HepG2 (cell line): Measurements from ENCODE around the gene MAMLD1. TPM values are rescaled to one million over a fixed set of nuclear protein-coding genes. Genes with fewer than 3 reads are reported as not detected.

Source experiments
- ATAC-seq: fragments of 200-7000 bp; cut with Tn5 transposase; 3 replicates; pipeline ENCODE4 v1.9.1; 2020; ENCODE audit warnings: mild to moderate bottlenecking, moderate library complexity
- BruUV-seq: library from RNA; stranded (reverse); fragments of 400-500 nt; replicated peaks from 2 replicates; lab custom pipeline; 2021; lab: Mats Ljungman, UMichigan
- CTCF ChIA-PET: fragments of 300-600 bp; formaldehyde crosslinking; extraction: SDS; loops from one replicate; lab custom pipeline; 2021; ENCODE audit warnings: low total read pairs, inconsistent platforms, low intra/inter-chr PET ratio; lab: Yijun Ruan, JAX
- POLR2A ChIA-PET: fragments of 350-600 bp; sonication (Branson Sonifier 250); formaldehyde crosslinking; loops from one replicate; lab custom pipeline; 2020; ENCODE audit warnings: antibody characterized with exemption, inconsistent platforms; lab: Yijun Ruan, JAX
- DNase-seq: peaks from one replicate; pipeline ENCODE4 v3.0.0-alpha.2; 2015; ENCODE audit warnings: low spot score
- FAIRE-seq: peaks from 3 replicates; lab custom pipeline; 2011; peaks lifted over from hg19 to GRCh38; lab: Jason Lieb, UNC
- H2AFZ ChIP-seq: one replicate; pipeline ENCODE4 v1.6.1; 2011; ENCODE audit warnings: low read length, inconsistent platforms
- H3K27ac ChIP-seq: fragments of 300-600 bp; 3 replicates; pipeline ENCODE4 v1.8.0; 2011; ENCODE audit warnings: mixed run types, mild to moderate bottlenecking, mixed read lengths, low read length, inconsistent platforms; ENCODE audit not compliant: insufficient read depth; ENCODE audit errors: extremely low read length
- H3K27me3 ChIP-seq, 2 experiments: fragments of 200-600 bp in 1 of 2; 2 replicates in 1 of 2; 3 replicates in 1 of 2; pipeline versions ENCODE4 v1.6.0 to v1.8.0; 2011; ENCODE audit warnings: low read length in 2 of 2, mild to moderate bottlenecking in 2 of 2, moderate library complexity in 2 of 2, inconsistent platforms in 1 of 2; ENCODE audit not compliant: insufficient read depth in 2 of 2, control insufficient read depth in 1 of 2
- H3K36me3 ChIP-seq, 2 experiments: fragments of 200-600 bp in 1 of 2; replicated peaks in 1 of 2; 2 replicates in 1 of 2; 3 replicates in 1 of 2; pipeline versions ENCODE4 v1.5.1 to v1.8.0; 2011; ENCODE audit warnings: low read length in 2 of 2, inconsistent platforms in 1 of 2; ENCODE audit not compliant: insufficient read depth in 2 of 2, control insufficient read depth in 1 of 2
- H3K4me1 ChIP-seq: 2 replicates; pipeline ENCODE4 v1.5.1; 2012; ENCODE audit warnings: low read length, inconsistent platforms; ENCODE audit not compliant: insufficient read depth
- H3K4me2 ChIP-seq: 2 replicates; pipeline ENCODE4 v1.6.0; 2011; ENCODE audit warnings: low read depth, low read length, inconsistent platforms
- H3K4me3 ChIP-seq, 3 experiments: fragments of 200-600 bp in 1 of 3; sonication (generic), shearing (Covaris generic) in 1 of 3; replicated peaks in 1 of 3; 2 replicates each; pipeline ENCODE4 v1.5.1; 2011 to 2016; ENCODE audit warnings: low read length in 3 of 3, inconsistent platforms in 2 of 3, low read depth in 2 of 3, mild to moderate bottlenecking in 2 of 3, control low read depth in 1 of 3, mixed read lengths in 1 of 3; ENCODE audit not compliant: insufficient read depth in 1 of 3
- H3K79me2 ChIP-seq: one replicate; pipeline ENCODE4 v1.6.1; 2011; ENCODE audit warnings: low read length, inconsistent platforms; ENCODE audit not compliant: insufficient read depth
- H3K9ac ChIP-seq: 2 replicates; pipeline ENCODE4 v1.6.0; 2011; ENCODE audit warnings: mild to moderate bottlenecking, low read depth, low read length, inconsistent platforms; ENCODE audit not compliant: insufficient read depth
- H3K9me3 ChIP-seq: 2 replicates; pipeline ENCODE4 v1.5.1; 2012; ENCODE audit warnings: mild to moderate bottlenecking, low read length
- H4K20me1 ChIP-seq: 2 replicates; pipeline ENCODE4 v1.6.0; 2011; ENCODE audit warnings: inconsistent platforms, mild to moderate bottlenecking, low read length, moderate library complexity; ENCODE audit not compliant: insufficient read depth
- GATA4 ChIP-seq: sonication (generic); IDR thresholded peaks from 2 replicates; pipeline ENCODE4 v1.6.1; 2016; ENCODE audit warnings: antibody characterized with exemption, low read depth, borderline replicate concordance
- MXD1 ChIP-seq: sonication (generic); formaldehyde crosslinking; IDR thresholded peaks from 2 replicates; pipeline ENCODE4 v1.4.0; 2020; ENCODE audit warnings: mild to moderate bottlenecking, missing genetic modification reagents
- NR2F6 ChIP-seq, 2 experiments: IDR thresholded peaks; 2 replicates each; pipeline ENCODE4 v1.6.1; 2016; ENCODE audit warnings: antibody characterized with exemption in 1 of 2, mild to moderate bottlenecking in 1 of 2
- PRDM4 ChIP-seq: sonication (generic); formaldehyde crosslinking; IDR thresholded peaks from 2 replicates; pipeline ENCODE4 v1.9.0; 2021; ENCODE audit warnings: missing genetic modification reagents, borderline replicate concordance
- SETDB1 ChIP-seq: sonication (generic); formaldehyde crosslinking; IDR thresholded peaks from 2 replicates; pipeline ENCODE4 v1.5.1; 2020; ENCODE audit warnings: missing genetic modification reagents, mild to moderate bottlenecking, borderline replicate concordance
- SNAPC2 ChIP-seq: sonication (generic); formaldehyde crosslinking; IDR thresholded peaks from 2 replicates; pipeline ENCODE4 v1.8.1; 2022; ENCODE audit warnings: mild to moderate bottlenecking, missing genetic modification reagents
- ZNF326 ChIP-seq: sonication (generic); formaldehyde crosslinking; IDR thresholded peaks from 2 replicates; pipeline ENCODE4 v1.4.0; 2020; ENCODE audit warnings: missing genetic modification reagents, borderline replicate concordance
- ZSCAN31 ChIP-seq: sonication (generic); formaldehyde crosslinking; IDR thresholded peaks from 2 replicates; pipeline ENCODE4 v1.5.0; 2020; ENCODE audit warnings: low read depth, mild to moderate bottlenecking, missing genetic modification reagents
- WGBS: methylation state at CpG from one replicate; pipeline ENCODE4 v1.1.6; 2017; ENCODE audit warnings: low lambda C conversion rate; 5-methylcytosine and 5-hydroxymethylcytosine counted together
- in situ Hi-C: cut with HindIII; loops from 2 replicates; pipeline ENCODE4 v1.10.0; 2017; ENCODE audit warnings: low pct_unique_long_range_greater_than_20kb; ENCODE audit not compliant: extremely low pct_ligation_motif_present
- intact Hi-C: fragments of 100-400 bp; cut with micrococcal nuclease; formaldehyde crosslinking; loops from one replicate; pipeline ENCODE4 v1.10.0; 2022; ENCODE audit not compliant: unreplicated experiment
- polyA plus RNA-seq, 8 experiments: library from polyadenylated mRNA; depleted of rRNA in 3 of 8; stranded (reverse) in 7 of 8; unstranded in 1 of 8; fragments of >200 nt; fragmentation: Illumina TruSeq in 4 of 8; extraction: Trizol in 4 of 8; gene quantifications; 2 replicates each; pipeline versions ENCODE4 v1.2.1 to v1.2.3, GENCODE V29; 2011 to 2016; ENCODE audit warnings: low read depth in 4 of 8, missing spikeins in 1 of 8, mixed read lengths in 1 of 8; ENCODE audit not compliant: insufficient read depth in 1 of 8
- total RNA-seq, 5 experiments: library from RNA; depleted of rRNA; stranded (reverse); fragments of >200 nt; fragmentation: Illumina TruSeq; extraction: Trizol; gene quantifications; 2 replicates each; pipeline ENCODE4 v1.2.3, GENCODE V29; 2016; ENCODE audit warnings: low read depth in 1 of 5

Gene MAMLD1
- total and polyA plus RNA-seq, 2 of the 13 experiments (the other 11 are each of a cell fraction or from before 2014, with no cell fraction given): not detected

GRCh38 chrX:150365990-150366911 lies 3.1 kb downstream of the MAMLD1 start:
- intact Hi-C loops: no loop called here
- DNase-seq (no peak), ATAC-seq (no peak), FAIRE-seq (peak; percentile 4)
- BruUV-seq: no TSS peak
- H3K4me1 ChIP-seq: peaks cover 23% of the 10 kb centered on the region; the same call in 1 of the 2 replicates
- H2AFZ ChIP-seq: no peak overlapping the region
- 12% methylated on average over 22 of the region's 24 CpGs for WGBS
- no peak overlapping the region for H3K9ac ChIP-seq
- in situ Hi-C loops: loop anchor here (25.0 kb wide), 1 partner anchor 404 kb away; no protein-coding TSS in a partner anchor
- ChIA-PET CTCF (no interaction called here), POLR2A (no interaction called here)
- no peak overlapping the region for H3K27ac ChIP-seq
- H4K20me1 ChIP-seq: no peaks in the 10 kb centered on the region
- TF ChIP-seq MXD1 (CRISPR knock-in tag) (no peak), SNAPC2 (CRISPR knock-in tag) (no peak), NR2F6 (IDR thresholded peaks at IDR 0.05) (no peak), NR2F6 (CRISPR knock-in tag; IDR thresholded peaks at IDR 0.05) (no peak), GATA4 (no peak), SETDB1 (no peak), PRDM4 (CRISPR knock-in tag) (no peak), ZSCAN31 (no peak), ZNF326 (CRISPR knock-in tag) (no peak)
- TF ChIP-seq, all 625 proteins: peak for 0
- Histone ChIP-seq H3K4me3 (peak overlapping the region in 1 of 3 experiments; percentile 64; a peak in 2 of 6 replicates), H3K9me3 (no peaks in the 10 kb centered on the region), H3K27me3 (peaks cover 10 to 37% of the 10 kb centered on the region in 2 experiments; a peak in 4 of 5 replicates), H3K79me2 (no peaks in the 10 kb centered on the region), H3K4me2 (peak overlapping the region; percentile 70), H3K36me3 (no peaks in the 10 kb centered on the region)
